Smooth muscle cell (in vitro differentiated cells): ENCODE measurements around the gene KCNK1. TPM values are rescaled to one million over a fixed set of nuclear protein-coding genes. Genes with fewer than 3 reads are reported as not detected.

Source experiments
- DNase-seq: peaks from one replicate; lab custom pipeline; 2025; ENCODE audit not compliant: unreplicated experiment; lab: John Stamatoyannopoulos, UW
- H2AFZ ChIP-seq: fragments of 200-600 bp; sonication (generic); 2 replicates; pipeline ENCODE4 v1.6.0; 2016; ENCODE audit warnings: antibody characterized with exemption, low read depth, mild to moderate bottlenecking
- H3F3A ChIP-seq: fragments of 200-600 bp; sonication (generic); 2 replicates; pipeline ENCODE4 v1.6.0; 2017; ENCODE audit warnings: antibody characterized with exemption, low read depth
- H3K27ac ChIP-seq: fragments of 200-600 bp; sonication (generic); 2 replicates; pipeline ENCODE4 v1.5.1; 2016; ENCODE audit warnings: low read depth, mild to moderate bottlenecking
- H3K27me3 ChIP-seq: fragments of 200-600 bp; sonication (generic); 2 replicates; pipeline ENCODE4 v1.6.1; 2016; ENCODE audit warnings: low read depth, mild to moderate bottlenecking
- H3K36me3 ChIP-seq: fragments of 200-600 bp; sonication (generic); 2 replicates; pipeline ENCODE4 v1.5.1; 2016; ENCODE audit warnings: low read depth
- H3K4me1 ChIP-seq: fragments of 200-600 bp; sonication (generic); 2 replicates; pipeline ENCODE4 v1.5.1; 2016; ENCODE audit warnings: low read depth
- H3K4me2 ChIP-seq: fragments of 200-600 bp; sonication (generic); 2 replicates; pipeline ENCODE4 v1.6.0; 2016; ENCODE audit warnings: mild to moderate bottlenecking
- H3K4me3 ChIP-seq: fragments of 200-600 bp; sonication (generic); 2 replicates; pipeline ENCODE4 v1.5.1; 2016; ENCODE audit warnings: mild to moderate bottlenecking
- H3K79me2 ChIP-seq: fragments of 200-600 bp; sonication (generic); 2 replicates; pipeline ENCODE4 v1.6.0; 2016; ENCODE audit warnings: low read depth, mild to moderate bottlenecking
- H3K9ac ChIP-seq: fragments of 200-600 bp; sonication (generic); 2 replicates; pipeline ENCODE4 v1.6.0; 2016; ENCODE audit warnings: low read depth
- H3K9me3 ChIP-seq: fragments of 200-600 bp; sonication (generic); replicated peaks from 2 replicates; pipeline ENCODE4 v1.5.1; 2016; ENCODE audit warnings: low read depth
- H4K20me1 ChIP-seq: fragments of 200-600 bp; sonication (generic); 2 replicates; pipeline ENCODE4 v1.6.0; 2016; ENCODE audit warnings: low read depth
- CTCF ChIP-seq: fragments of 200-600 bp; sonication (generic); IDR thresholded peaks from 2 replicates; pipeline ENCODE4 v1.5.1; 2017; ENCODE audit warnings: borderline replicate concordance, mild to moderate bottlenecking, antibody characterized with exemption; ENCODE audit not compliant: insufficient read depth, poor library complexity, severe bottlenecking
- WGBS: methylation state at CpG from one replicate; pipeline ENCODE4 v1.1.7; 2016; ENCODE audit warnings: low lambda C conversion rate; 5-methylcytosine and 5-hydroxymethylcytosine counted together
- polyA plus RNA-seq: library from polyadenylated mRNA; unstranded; fragments of >200 nt; fragmentation: Nextera tagmentation; extraction: Ambion mirVana; gene quantifications from 2 replicates; pipeline ENCODE4 v1.2.1, GENCODE V29; 2016
- total RNA-seq: library from RNA; depleted of rRNA; stranded (reverse); fragments of >200 nt; gene quantifications from 2 replicates; pipeline ENCODE4 v1.2.3, GENCODE V29; 2014

KCNK1 gene
- total and polyA plus RNA-seq, 2 experiments from 2014 or later: 16.6 to 16.8 TPM

GRCh38 chr1:233606813-233607212 lies 7.1 kb upstream of the KCNK1 start:
- no peak overlapping the region for H3K9ac ChIP-seq
- H3F3A ChIP-seq: no peaks in the 10 kb centered on the region
- no peaks in the 10 kb centered on the region for H3K9me3 ChIP-seq
- TF ChIP-seq CTCF: no peak
- H3K27me3 ChIP-seq: no peaks in the 10 kb centered on the region
- no peaks in the 10 kb centered on the region for H3K36me3 ChIP-seq
- WGBS: 91% methylated on average over 5 of the region's 5 CpGs
- no peak for DNase-seq
- H3K4me1 ChIP-seq: no peaks in the 10 kb centered on the region
- no peaks in the 10 kb centered on the region for H3K79me2 ChIP-seq
- no peak overlapping the region for H3K27ac ChIP-seq
- H3K4me3 ChIP-seq: no peak overlapping the region
- no peak overlapping the region for H3K4me2 ChIP-seq
- no peak overlapping the region for H2AFZ ChIP-seq
- H4K20me1 ChIP-seq: no peaks in the 10 kb centered on the region

- Histone ChIP-seq H3F3A (no peaks in the 10 kb centered on the region), H3K36me3 (no peaks in the 10 kb centered on the region), H3K27ac (no peak overlapping the region), H3K4me3 (no peak overlapping the region), H3K27me3 (no peaks in the 10 kb centered on the region), H3K9ac (no peak overlapping the region), H3K4me2 (no peak overlapping the region), H3K79me2 (no peaks in the 10 kb centered on the region), H4K20me1 (no peaks in the 10 kb centered on the region), H2AFZ (no peak overlapping the region), H3K4me1 (no peaks in the 10 kb centered on the region), H3K9me3 (no peaks in the 10 kb centered on the region)
- no peak for DNase-seq
- TF ChIP-seq CTCF: no peak
- WGBS: 63% methylated on average over 8 of the region's 8 CpGs
Observed at GRCh38 chr1:233607252-233608119, 6.4 kb upstream of the KCNK1 start.

GRCh38 chr1:233608988-233609387 lies 4.9 kb upstream of the KCNK1 start:
- no peak overlapping the region for H3K4me2 ChIP-seq
- WGBS: 97% methylated on average over 3 of the region's 3 CpGs
- no peak for TF ChIP-seq CTCF
- peaks cover 4% of the 10 kb centered on the region for H3K4me1 ChIP-seq
- no peaks in the 10 kb centered on the region for H3K27me3 ChIP-seq
- no peaks in the 10 kb centered on the region for H3K36me3 ChIP-seq
- H3F3A ChIP-seq: peaks cover 3% of the 10 kb centered on the region
- H3K79me2 ChIP-seq: no peaks in the 10 kb centered on the region
- no peak for DNase-seq
- no peak overlapping the region for H2AFZ ChIP-seq
- no peaks in the 10 kb centered on the region for H3K9me3 ChIP-seq
- H3K9ac ChIP-seq: no peak overlapping the region
- H3K4me3 ChIP-seq: no peak overlapping the region
- H3K27ac ChIP-seq: no peak overlapping the region
- H4K20me1 ChIP-seq: no peaks in the 10 kb centered on the region

GRCh38 chr1:233609926-233610325 lies 4.0 kb upstream of the KCNK1 start:
- 64% methylated on average over 4 of the region's 4 CpGs for WGBS
- H3F3A ChIP-seq: peaks cover 3% of the 10 kb centered on the region
- H3K27me3 ChIP-seq: no peaks in the 10 kb centered on the region
- no peaks in the 10 kb centered on the region for H4K20me1 ChIP-seq
- H2AFZ ChIP-seq: no peak overlapping the region
- H3K4me1 ChIP-seq: peaks cover 4% of the 10 kb centered on the region
- peaks cover 6% of the 10 kb centered on the region for H3K79me2 ChIP-seq
- no peak overlapping the region for H3K4me3 ChIP-seq
- H3K9ac ChIP-seq: no peak overlapping the region
- DNase-seq: no peak
- no peaks in the 10 kb centered on the region for H3K36me3 ChIP-seq
- no peaks in the 10 kb centered on the region for H3K9me3 ChIP-seq
- no peak overlapping the region for H3K4me2 ChIP-seq
- TF ChIP-seq CTCF: no peak
- no peak overlapping the region for H3K27ac ChIP-seq
